ENCODE measurements around the gene KCNE5. TPM values are rescaled to one million over a fixed set of nuclear protein-coding genes. Genes with fewer than 3 reads are reported as not detected.
"Not testable (repeated sequence)": the region's sequence is repeated elsewhere in the genome, so short reads cannot be mapped to it uniquely, and the experiment has no call there.

The KCNE5 gene, protein sequence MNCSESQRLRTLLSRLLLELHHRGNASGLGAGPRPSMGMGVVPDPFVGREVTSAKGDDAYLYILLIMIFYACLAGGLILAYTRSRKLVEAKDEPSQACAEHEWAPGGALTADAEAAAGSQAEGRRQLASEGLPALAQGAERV
- total RNA-seq (2014; rRNA removed; shearing (Covaris generic)) (1.5 TPM in 1 of 2 replicates, not detected in the other), polyA plus RNA-seq (2016; fragmentation: Nextera tagmentation; extraction: Ambion mirVana) (0.13 TPM in 1 of 2 replicates, not detected in the other)

DNA sequence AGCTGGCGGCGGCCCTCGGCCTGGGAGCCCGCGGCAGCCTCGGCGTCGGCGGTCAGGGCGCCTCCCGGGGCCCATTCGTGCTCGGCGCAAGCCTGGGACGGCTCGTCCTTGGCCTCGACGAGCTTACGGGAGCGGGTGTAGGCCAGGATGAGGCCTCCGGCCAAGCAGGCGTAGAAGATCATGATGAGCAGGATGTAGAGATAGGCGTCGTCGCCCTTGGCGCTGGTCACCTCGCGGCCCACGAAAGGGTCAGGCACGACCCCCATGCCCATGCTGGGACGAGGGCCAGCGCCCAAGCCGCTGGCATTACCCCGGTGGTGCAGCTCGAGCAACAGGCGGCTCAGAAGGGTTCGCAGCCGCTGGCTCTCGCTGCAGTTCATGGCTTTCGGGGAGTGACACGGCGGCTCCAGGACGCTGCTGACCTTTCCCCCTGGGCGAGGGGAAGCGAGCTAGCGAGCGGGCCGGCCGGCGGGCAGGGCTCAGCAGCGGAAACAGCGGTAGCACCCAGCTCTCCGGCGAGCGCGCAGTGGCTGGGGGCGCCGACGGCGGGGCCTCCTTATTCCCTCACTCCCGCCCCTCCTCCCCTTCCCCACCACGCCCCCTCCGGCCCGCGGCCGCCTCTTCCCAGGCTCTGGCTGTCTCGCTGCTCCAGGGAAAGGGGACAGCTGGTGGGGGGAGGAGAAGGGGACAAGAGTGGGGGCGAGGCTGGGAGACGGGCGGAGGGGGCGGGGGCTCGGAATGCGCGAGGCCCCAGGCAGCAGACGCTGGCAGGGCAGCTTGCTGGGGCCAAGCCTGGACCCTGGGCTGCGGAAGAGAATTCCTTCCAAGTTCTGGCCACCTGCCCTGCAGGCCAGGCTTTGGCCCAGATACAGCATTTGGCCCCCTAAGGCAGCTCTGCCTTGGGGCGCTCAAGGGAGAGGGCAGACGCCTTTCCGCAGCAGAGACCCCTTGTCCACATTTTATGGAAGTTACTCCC is at the start of gene KCNE5:
Gene KCNE5 (minus strand): TSS at position 532 of the 976 bp plus-strand sequence. CDS start 152 bp downstream, at position 380.
- H3K36me3 ChIP-seq (ENCODE audit: low read depth), result no peaks in the 10 kb centered on the region
- H3K9me3 ChIP-seq (ENCODE audit: low read depth), result no peaks in the 10 kb centered on the region
- H3K9me2 ChIP-seq (ENCODE audit: insufficient read depth), result no peaks in the 10 kb centered on the region
- 26 to 59% methylated on average over 21 to 31 of the region's 79 CpGs for WGBS, 2 experiments (ENCODE audit: low coverage in 1 of 2, low lambda C conversion rate in 2 of 2, missing lambda C conversion rate in 2 of 2)
- H3K27ac ChIP-seq, result no peak within 1 kb of the TSS
- no peak within 1 kb of the TSS for H3K4me2 ChIP-seq (ENCODE audit: unreplicated experiment)
- H3K9ac ChIP-seq, result no peak within 1 kb of the TSS
- H3K4me3 ChIP-seq, result no peak within 1 kb of the TSS
- H4K20me1 ChIP-seq (ENCODE audit: insufficient read depth), result no peaks in the 10 kb centered on the region
- no peaks in the 10 kb centered on the region for H3K4me1 ChIP-seq (ENCODE audit: insufficient read depth)
- H3K79me2 ChIP-seq (ENCODE audit: insufficient read depth), result no peaks in the 10 kb centered on the region
- DNase-seq, result peak; percentile 5
- no peaks in the 10 kb centered on the region for H3K27me3 ChIP-seq (replicated peaks; ENCODE audit: insufficient read depth)
- in situ Hi-C loops (cut with MboI), result no loop called here
- TF ChIP-seq EZH2 (IDR thresholded peaks at IDR 0.05; ENCODE audit: insufficient read depth, poor library complexity, severe bottlenecking) (no peak), EZH2phosphoT487 (IDR thresholded peaks at IDR 0.05; ENCODE audit: insufficient read depth, low read depth) (no peak)
- H2AFZ ChIP-seq, result no peak within 1 kb of the TSS
- no peaks in the 10 kb centered on the region for H3F3A ChIP-seq (ENCODE audit: insufficient read depth)

DNA sequence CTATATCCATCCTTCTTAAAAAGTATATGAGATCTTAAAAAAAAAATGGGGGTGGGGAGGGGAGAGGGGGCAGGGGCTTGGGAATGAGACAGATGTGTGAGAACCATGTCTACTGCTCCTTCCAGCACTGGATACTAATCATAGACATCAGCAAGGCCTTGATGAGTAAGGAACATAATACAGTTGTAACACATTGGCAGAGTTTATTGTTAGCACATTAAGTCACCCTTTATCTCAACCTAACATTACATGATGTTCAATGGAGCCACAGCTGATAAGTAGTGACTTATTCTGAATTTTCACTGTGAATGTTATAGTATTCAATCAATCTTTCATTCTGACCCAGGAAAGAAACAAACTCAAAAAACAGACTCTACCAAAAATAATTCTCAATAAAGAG is 47.3 kb upstream of the KCNE5 start:
- Histone ChIP-seq H3K9ac (no peak overlapping the region), H3K79me2 (ENCODE audit: insufficient read depth) (peaks cover 9% of the 10 kb centered on the region; the same call in 1 of the 2 replicates), H3K4me1 (ENCODE audit: insufficient read depth) (no peaks in the 10 kb centered on the region), H3K9me3 (ENCODE audit: low read depth) (no peaks in the 10 kb centered on the region), H3K27ac (no peak overlapping the region), H3K4me2 (ENCODE audit: unreplicated experiment) (no peak overlapping the region), H3K4me3 (no peak overlapping the region), H3K9me2 (ENCODE audit: insufficient read depth) (no peaks in the 10 kb centered on the region), H3F3A (ENCODE audit: insufficient read depth) (no peaks in the 10 kb centered on the region), H3K27me3 (replicated peaks; ENCODE audit: insufficient read depth) (no peaks in the 10 kb centered on the region), H4K20me1 (ENCODE audit: insufficient read depth) (no peaks in the 10 kb centered on the region), H3K36me3 (ENCODE audit: low read depth) (peaks cover 6% of the 10 kb centered on the region; the same call in 1 of the 2 replicates), H2AFZ (no peak overlapping the region)
- in situ Hi-C loops (cut with MboI), result no loop called here
- TF ChIP-seq EZH2 (IDR thresholded peaks at IDR 0.05; ENCODE audit: insufficient read depth, poor library complexity, severe bottlenecking), result no peak
- TF ChIP-seq EZH2phosphoT487 (IDR thresholded peaks at IDR 0.05; ENCODE audit: insufficient read depth, low read depth), result no peak
- DNase-seq, result peak; percentile 2

DNA sequence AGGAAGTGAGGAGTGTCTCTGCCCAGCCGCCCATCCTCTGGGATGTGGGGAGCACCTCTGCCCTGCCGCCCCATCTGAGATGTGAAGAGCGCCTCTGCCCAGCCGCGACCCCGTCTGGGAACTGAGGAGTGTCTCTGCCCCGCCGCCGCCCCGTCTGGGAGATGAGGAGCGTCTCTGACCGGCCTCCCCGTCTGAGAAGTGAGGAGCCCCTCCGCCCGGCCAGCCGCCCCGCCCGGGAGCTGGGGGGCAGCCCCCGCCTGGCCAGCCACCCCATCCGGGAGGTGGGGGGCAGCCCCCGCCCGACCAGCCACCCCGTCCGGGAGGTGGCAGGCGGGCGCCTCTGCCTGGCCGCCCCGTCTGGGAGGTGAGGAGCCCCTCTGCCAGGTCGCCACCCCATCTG is 46.2 kb upstream of the KCNE5 start:
- H3K27me3 ChIP-seq (replicated peaks; ENCODE audit: insufficient read depth); H3F3A ChIP-seq (ENCODE audit: insufficient read depth); H3K4me2 ChIP-seq (ENCODE audit: unreplicated experiment); H3K4me3 ChIP-seq; H3K4me1 ChIP-seq (ENCODE audit: insufficient read depth); H3K27ac ChIP-seq; H3K79me2 ChIP-seq (ENCODE audit: insufficient read depth); H3K9me2 ChIP-seq (ENCODE audit: insufficient read depth); DNase-seq; H4K20me1 ChIP-seq (ENCODE audit: insufficient read depth); H2AFZ ChIP-seq; H3K9me3 ChIP-seq (ENCODE audit: low read depth); H3K9ac ChIP-seq; H3K36me3 ChIP-seq (ENCODE audit: low read depth); in situ Hi-C loops (cut with MboI): not testable (repeated sequence)
- WGBS, 2 experiments (ENCODE audit: low coverage in 1 of 2, low lambda C conversion rate in 2 of 2, missing lambda C conversion rate in 2 of 2), result 98 to 100% methylated on average over 2 to 25 of the region's 29 CpGs

GRCh38 chrX:109667986-109668385 is 43.0 kb upstream of the KCNE5 start:
- no peak overlapping the region for H3K4me3 ChIP-seq
- peaks cover 13% of the 10 kb centered on the region; the same call in 1 of the 2 replicates for H3K36me3 ChIP-seq (ENCODE audit: low read depth)
- peaks cover 9% of the 10 kb centered on the region; the same call in 1 of the 2 replicates for H3K79me2 ChIP-seq (ENCODE audit: insufficient read depth)
- no peaks in the 10 kb centered on the region for H3K27me3 ChIP-seq (replicated peaks; ENCODE audit: insufficient read depth)
- H3K4me1 ChIP-seq (ENCODE audit: insufficient read depth), result no peaks in the 10 kb centered on the region
- no peaks in the 10 kb centered on the region for H3F3A ChIP-seq (ENCODE audit: insufficient read depth)
- H3K4me2 ChIP-seq (ENCODE audit: unreplicated experiment), result no peak overlapping the region
- no peaks in the 10 kb centered on the region for H4K20me1 ChIP-seq (ENCODE audit: insufficient read depth)
- H3K9me2 ChIP-seq (ENCODE audit: insufficient read depth), result no peaks in the 10 kb centered on the region
- H3K27ac ChIP-seq, result no peak overlapping the region
- H3K9ac ChIP-seq, result no peak overlapping the region
- DNase-seq, result no peak
- no peak overlapping the region for H2AFZ ChIP-seq
- in situ Hi-C loops (cut with MboI), result no loop called here
- no peak for TF ChIP-seq EZH2 (IDR thresholded peaks at IDR 0.05; ENCODE audit: insufficient read depth, poor library complexity, severe bottlenecking)
- TF ChIP-seq EZH2phosphoT487 (IDR thresholded peaks at IDR 0.05; ENCODE audit: insufficient read depth, low read depth), result no peak
- WGBS, 2 experiments (ENCODE audit: low coverage in 1 of 2, low lambda C conversion rate in 2 of 2, missing lambda C conversion rate in 2 of 2), result 90 to 94% methylated on average over 5 of the region's 5 CpGs
- H3K9me3 ChIP-seq (ENCODE audit: low read depth), result no peaks in the 10 kb centered on the region
